HepG2 (cell line): ENCODE results near the gene SYCE3. TPM values are rescaled to one million over a fixed set of nuclear protein-coding genes. Genes with fewer than 3 reads are reported as not detected.
A peak's percentile ranks its signal among the peaks of the same experiment; 100 is the strongest.

ENCODE experiments used
- ATAC-seq: fragments of 200-7000 bp; cut with Tn5 transposase; 3 replicates; pipeline ENCODE4 v1.9.1; 2020; ENCODE audit warnings: mild to moderate bottlenecking, moderate library complexity
- BruUV-seq: library from RNA; stranded (reverse); fragments of 400-500 nt; replicated peaks from 2 replicates; lab custom pipeline; 2021; lab: Mats Ljungman, UMichigan
- CTCF ChIA-PET: fragments of 300-600 bp; formaldehyde crosslinking; extraction: SDS; loops from one replicate; lab custom pipeline; 2021; ENCODE audit warnings: low total read pairs, inconsistent platforms, low intra/inter-chr PET ratio; lab: Yijun Ruan, JAX
- POLR2A ChIA-PET: fragments of 350-600 bp; sonication (Branson Sonifier 250); formaldehyde crosslinking; loops from one replicate; lab custom pipeline; 2020; ENCODE audit warnings: antibody characterized with exemption, inconsistent platforms; lab: Yijun Ruan, JAX
- DNase-seq: peaks from one replicate; pipeline ENCODE4 v3.0.0-alpha.2; 2015; ENCODE audit warnings: low spot score
- FAIRE-seq: peaks from 3 replicates; lab custom pipeline; 2011; peaks lifted over from hg19 to GRCh38; lab: Jason Lieb, UNC
- H2AFZ ChIP-seq: one replicate; pipeline ENCODE4 v1.6.1; 2011; ENCODE audit warnings: low read length, inconsistent platforms
- H3K27ac ChIP-seq: fragments of 300-600 bp; 3 replicates; pipeline ENCODE4 v1.8.0; 2011; ENCODE audit warnings: mixed run types, mild to moderate bottlenecking, mixed read lengths, low read length, inconsistent platforms; ENCODE audit not compliant: insufficient read depth; ENCODE audit errors: extremely low read length
- H3K27me3 ChIP-seq, 2 experiments: fragments of 200-600 bp in 1 of 2; 2 replicates in 1 of 2; 3 replicates in 1 of 2; pipeline versions ENCODE4 v1.6.0 to v1.8.0; 2011; ENCODE audit warnings: low read length in 2 of 2, mild to moderate bottlenecking in 2 of 2, moderate library complexity in 2 of 2, inconsistent platforms in 1 of 2; ENCODE audit not compliant: insufficient read depth in 2 of 2, control insufficient read depth in 1 of 2
- H3K36me3 ChIP-seq, 2 experiments: fragments of 200-600 bp in 1 of 2; replicated peaks in 1 of 2; 2 replicates in 1 of 2; 3 replicates in 1 of 2; pipeline versions ENCODE4 v1.5.1 to v1.8.0; 2011; ENCODE audit warnings: low read length in 2 of 2, inconsistent platforms in 1 of 2; ENCODE audit not compliant: insufficient read depth in 2 of 2, control insufficient read depth in 1 of 2
- H3K4me1 ChIP-seq: 2 replicates; pipeline ENCODE4 v1.5.1; 2012; ENCODE audit warnings: low read length, inconsistent platforms; ENCODE audit not compliant: insufficient read depth
- H3K4me2 ChIP-seq: 2 replicates; pipeline ENCODE4 v1.6.0; 2011; ENCODE audit warnings: low read depth, low read length, inconsistent platforms
- H3K4me3 ChIP-seq, 3 experiments: fragments of 200-600 bp in 1 of 3; sonication (generic), shearing (Covaris generic) in 1 of 3; replicated peaks in 1 of 3; 2 replicates each; pipeline ENCODE4 v1.5.1; 2011 to 2016; ENCODE audit warnings: low read length in 3 of 3, inconsistent platforms in 2 of 3, low read depth in 2 of 3, mild to moderate bottlenecking in 2 of 3, control low read depth in 1 of 3, mixed read lengths in 1 of 3; ENCODE audit not compliant: insufficient read depth in 1 of 3
- H3K79me2 ChIP-seq: one replicate; pipeline ENCODE4 v1.6.1; 2011; ENCODE audit warnings: low read length, inconsistent platforms; ENCODE audit not compliant: insufficient read depth
- H3K9ac ChIP-seq: 2 replicates; pipeline ENCODE4 v1.6.0; 2011; ENCODE audit warnings: mild to moderate bottlenecking, low read depth, low read length, inconsistent platforms; ENCODE audit not compliant: insufficient read depth
- H3K9me3 ChIP-seq: 2 replicates; pipeline ENCODE4 v1.5.1; 2012; ENCODE audit warnings: mild to moderate bottlenecking, low read length
- H4K20me1 ChIP-seq: 2 replicates; pipeline ENCODE4 v1.6.0; 2011; ENCODE audit warnings: inconsistent platforms, mild to moderate bottlenecking, low read length, moderate library complexity; ENCODE audit not compliant: insufficient read depth
- AFF4 ChIP-seq: sonication (generic); formaldehyde crosslinking; IDR thresholded peaks from 2 replicates; pipeline ENCODE4 v1.4.0; 2020; ENCODE audit warnings: missing genetic modification reagents
- IRF9 ChIP-seq: sonication (generic); formaldehyde crosslinking; IDR thresholded peaks from 2 replicates; pipeline ENCODE4 v1.8.0; 2022; ENCODE audit warnings: missing genetic modification reagents, mild to moderate bottlenecking, borderline replicate concordance
- PHB2 ChIP-seq: fragments of 450-650 bp; IDR thresholded peaks from 2 replicates; pipeline ENCODE4 v1.6.1; 2018; ENCODE audit not compliant: partially characterized antibody
- POLR2G ChIP-seq: fragments of 200-400 bp; formaldehyde crosslinking; IDR thresholded peaks from 2 replicates; pipeline ENCODE4 v1.6.1; 2018; ENCODE audit warnings: mild to moderate bottlenecking, low read depth, low read length, moderate library complexity
- SOX13 ChIP-seq, 3 experiments: fragments of 450-650 bp in 1 of 3; sonication (generic) in 1 of 3; formaldehyde crosslinking in 1 of 3; IDR thresholded peaks in 2 of 3; conservative IDR thresholded peaks in 1 of 3; 2 replicates each; pipeline versions ENCODE4 v1.5.0 to v1.6.1; 2016 to 2020; ENCODE audit warnings: antibody characterized with exemption in 1 of 3, mild to moderate bottlenecking in 1 of 3, missing compliant biosample characterization in 1 of 3, missing genetic modification reagents in 1 of 3, moderate library complexity in 1 of 3
- SRSF4 ChIP-seq: fragments of 200-400 bp; formaldehyde crosslinking; IDR thresholded peaks from one replicate; pipeline ENCODE4 v1.6.1; 2018; ENCODE audit warnings: mild to moderate bottlenecking, low read depth, low read length, moderate library complexity; ENCODE audit not compliant: poor library complexity, severe bottlenecking
- ZNF18 ChIP-seq: sonication (generic); formaldehyde crosslinking; IDR thresholded peaks from 2 replicates; pipeline ENCODE4 v1.8.0; 2022; ENCODE audit warnings: mild to moderate bottlenecking, missing genetic modification reagents; ENCODE audit not compliant: insufficient replicate concordance
- ZNF574 ChIP-seq: sonication (generic); formaldehyde crosslinking; IDR thresholded peaks from 2 replicates; pipeline ENCODE4 v1.4.0; 2020; ENCODE audit warnings: missing genetic modification reagents
- ZNF773 ChIP-seq: sonication (generic); formaldehyde crosslinking; IDR thresholded peaks from 2 replicates; pipeline ENCODE4 v1.4.0; 2020; ENCODE audit warnings: missing genetic modification reagents, borderline replicate concordance
- whole genome bisulfite sequencing: methylation state at CpG from one replicate; pipeline ENCODE4 v1.1.6; 2017; ENCODE audit warnings: low lambda C conversion rate; 5-methylcytosine and 5-hydroxymethylcytosine counted together
- in situ Hi-C: cut with HindIII; loops from 2 replicates; pipeline ENCODE4 v1.10.0; 2017; ENCODE audit warnings: low pct_unique_long_range_greater_than_20kb; ENCODE audit not compliant: extremely low pct_ligation_motif_present
- intact Hi-C: fragments of 100-400 bp; cut with micrococcal nuclease; formaldehyde crosslinking; loops from one replicate; pipeline ENCODE4 v1.10.0; 2022; ENCODE audit not compliant: unreplicated experiment
- polyA plus RNA-seq, 8 experiments: library from polyadenylated mRNA; depleted of rRNA in 3 of 8; stranded (reverse) in 7 of 8; unstranded in 1 of 8; fragments of >200 nt; fragmentation: Illumina TruSeq in 4 of 8; extraction: Trizol in 4 of 8; gene quantifications; 2 replicates each; pipeline versions ENCODE4 v1.2.1 to v1.2.3, GENCODE V29; 2011 to 2016; ENCODE audit warnings: low read depth in 4 of 8, missing spikeins in 1 of 8, mixed read lengths in 1 of 8; ENCODE audit not compliant: insufficient read depth in 1 of 8
- total RNA-seq, 5 experiments: library from RNA; depleted of rRNA; stranded (reverse); fragments of >200 nt; fragmentation: Illumina TruSeq; extraction: Trizol; gene quantifications; 2 replicates each; pipeline ENCODE4 v1.2.3, GENCODE V29; 2016; ENCODE audit warnings: low read depth in 1 of 5

SYCE3 gene
- total and polyA plus RNA-seq, 2 of the 13 experiments (the other 11 are each of a cell fraction or from before 2014, with no cell fraction given): not detected

GRCh38 chr22:50582493-50583293, 20.0 kb upstream of the SYCE3 start, which contains the start of gene CHKB:
Gene CHKB, minus strand, starts transcription at chr22:50582849. Its CDS starts 68 bp downstream, at chr22:50582781.
- H3K4me1 ChIP-seq: peaks cover 32% of the 10 kb centered on the region
- ChIA-PET POLR2A (interaction anchor here (0.7 to 2.7 kb wide), 19 partner anchors 10 to 289 kb away, joined by 3 to 30 read pairs (median 5); partner anchors contain the start of genes KLHDC7B, LMF2, MIOX and NCAPH2), CTCF (interaction anchor here (0.7 kb wide), 1 partner anchor 40 kb away, joined by 3 read pairs; no protein-coding TSS in a partner anchor)
- no peaks in the 10 kb centered on the region for H4K20me1 ChIP-seq
- FAIRE-seq: peak; percentile 50
- intact Hi-C loops: loop anchor here (1.0 kb wide), 1 partner anchor 40 kb away; no protein-coding TSS in a partner anchor
- no TSS peak for BruUV-seq
- H3K9me3 ChIP-seq: no peaks in the 10 kb centered on the region
- H3K36me3 ChIP-seq: peaks cover 0 to 3% of the 10 kb centered on the region in 2 experiments; a peak in 2 of 5 replicates
- H3K27ac ChIP-seq: peak within 1 kb of the TSS; percentile 98
- in situ Hi-C loops: loop anchor here (5.0 kb wide), 1 partner anchor 115 kb away; no protein-coding TSS in a partner anchor
- H3K9ac ChIP-seq: peak within 1 kb of the TSS; percentile 94
- no peak within 1 kb of the TSS for H2AFZ ChIP-seq
- DNase-seq: peak; percentile 95
- ATAC-seq: peak; percentile 96
- H3K4me2 ChIP-seq: peak within 1 kb of the TSS; percentile 95
- WGBS: 7% methylated on average over 11 of the region's 96 CpGs
- H3K4me3 ChIP-seq: peak within 1 kb of the TSS; percentile 70 to 91 (median 87)
- no peaks in the 10 kb centered on the region for H3K27me3 ChIP-seq
- no peaks in the 10 kb centered on the region for H3K79me2 ChIP-seq
- TF ChIP-seq AFF4 (no peak), SRSF4 (no peak), POLR2G (peak; percentile 94), SOX13 (IDR thresholded peaks at IDR 0.05) (no peak), SOX13 (CRISPR knock-in tag; conservative IDR thresholded peaks at IDR 0.05 in 1 of 2, IDR thresholded peaks at IDR 0.05 in 1 of 2) (no peak), ZNF574 (CRISPR knock-in tag) (peak; percentile 52), ZNF18 (CRISPR knock-in tag) (no peak), ZNF773 (CRISPR knock-in tag) (no peak), PHB2 (no peak), IRF9 (CRISPR knock-in tag) (no peak)
